HG02610 (cell line): ENCODE data around the gene KRTAP5-10.
"Not testable (repeated sequence)": the region's sequence is repeated elsewhere in the genome, so short reads cannot be mapped to it uniquely, and the experiment has no call there.

ENCODE experiments used
- ATAC-seq: cut with Tn5 transposase; IDR thresholded peaks from one replicate; pipeline ENCODE4 v1.9.1; 2021; ENCODE audit warnings: mild to moderate bottlenecking, moderate library complexity; ENCODE audit not compliant: unreplicated experiment

Gene KRTAP5-10

DNA sequence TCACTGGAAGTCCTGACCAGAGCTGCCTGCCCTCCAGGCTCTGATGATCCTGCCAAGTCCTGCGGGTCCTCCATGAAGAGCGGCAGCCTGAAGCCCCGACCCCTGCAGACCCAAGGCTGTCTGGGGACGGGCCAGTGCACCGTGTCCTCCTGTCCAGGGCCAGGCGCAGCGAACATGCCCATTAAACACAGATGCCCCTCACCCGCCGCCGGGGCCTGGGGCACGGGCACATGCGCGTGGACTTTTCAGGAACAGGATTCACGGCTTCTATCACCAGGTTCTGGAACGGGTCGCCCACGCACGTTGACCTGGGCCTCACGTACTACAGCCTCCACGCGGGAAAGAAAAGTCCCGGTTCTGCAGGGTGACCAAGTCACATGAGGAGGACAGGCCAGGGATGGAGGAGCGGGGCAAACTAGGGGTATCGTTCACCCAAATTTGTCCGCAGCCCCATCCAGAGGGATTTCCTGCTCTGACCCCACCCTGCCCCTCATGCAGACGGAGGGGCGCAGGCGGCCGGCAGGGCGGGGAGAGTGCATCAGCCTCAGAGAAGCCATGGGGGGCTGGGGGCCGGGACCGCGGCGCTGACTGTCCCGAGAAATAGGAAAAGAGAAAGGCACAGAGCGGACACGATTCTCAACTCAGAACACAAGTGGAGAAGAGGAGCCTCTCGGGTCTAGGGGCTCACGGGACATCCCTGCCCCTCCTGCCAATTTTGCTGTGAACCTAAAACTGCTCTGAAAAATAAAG is 5.9 kb downstream of the KRTAP5-10 start:
- not testable (repeated sequence) for ATAC-seq

DNA sequence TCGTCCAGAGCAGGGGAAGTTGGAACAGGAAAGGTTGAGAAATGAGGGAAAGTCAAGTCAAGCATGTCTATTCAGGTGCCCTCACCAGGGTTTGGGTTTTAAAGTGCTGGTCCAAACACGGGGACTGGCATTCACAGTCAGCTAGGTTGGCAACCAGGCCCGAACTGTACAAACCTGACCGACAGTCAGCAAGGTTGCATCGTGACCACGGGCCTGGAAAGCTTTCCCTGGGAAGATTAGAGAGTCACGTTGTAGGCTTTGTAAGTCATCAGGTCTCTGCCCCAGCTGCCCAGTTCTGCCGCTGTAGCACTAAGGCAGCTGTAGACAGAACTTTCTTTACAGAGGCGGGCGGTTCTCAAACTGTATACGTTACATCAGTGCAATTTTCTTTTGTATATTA is 7.4 kb downstream of the KRTAP5-10 start:
- no peak for ATAC-seq

DNA sequence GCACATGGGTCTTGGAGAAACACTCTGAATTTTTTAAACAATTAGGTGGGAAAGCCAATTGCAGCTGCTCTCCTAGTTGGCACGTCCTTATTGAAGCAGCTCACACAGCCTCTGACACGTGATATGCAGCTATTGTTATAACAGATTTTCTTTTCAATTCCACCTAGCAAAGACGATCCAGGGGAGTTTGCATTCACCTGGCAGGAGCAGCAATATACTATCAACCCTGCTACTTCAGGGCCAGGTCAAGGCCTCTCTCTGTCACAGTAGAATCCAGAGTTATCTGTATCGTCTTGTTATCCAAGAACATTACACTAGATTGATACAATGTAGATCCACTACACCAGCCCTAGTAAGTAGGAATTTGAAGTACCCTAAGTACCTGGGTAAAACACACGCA is 9.1 kb downstream of the KRTAP5-10 start:
- ATAC-seq: no peak

DNA sequence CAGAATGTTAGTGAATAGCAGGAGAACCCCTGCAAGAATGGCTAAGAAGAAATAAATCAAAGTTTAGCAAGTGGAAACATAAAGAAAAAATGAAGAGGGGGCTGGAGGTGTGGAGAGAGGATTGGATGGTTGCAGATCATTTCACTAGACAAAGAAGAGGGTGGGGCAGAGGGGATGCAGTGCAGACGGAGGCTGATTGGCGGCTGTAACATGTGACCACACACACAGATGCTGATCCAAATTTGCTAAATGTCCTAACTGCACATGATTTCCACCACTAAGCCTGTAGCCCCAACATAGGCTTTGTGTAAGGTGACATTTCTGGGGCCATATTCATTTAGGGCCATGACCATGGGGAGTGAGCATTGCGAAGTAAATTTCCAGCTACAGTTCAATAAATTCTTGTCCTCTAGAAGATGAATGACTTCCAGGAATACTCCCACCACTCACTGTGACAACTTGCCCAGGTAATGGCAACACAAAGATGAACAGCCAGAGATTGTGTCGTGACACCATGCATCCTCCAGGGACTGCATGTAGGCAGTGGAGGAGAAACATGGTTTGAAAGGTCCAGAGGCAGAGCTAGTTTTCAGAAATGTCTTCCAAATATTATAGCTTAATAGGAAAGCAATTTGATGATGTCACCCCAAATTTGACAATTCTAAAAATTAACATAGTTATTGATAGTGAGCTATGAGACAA is 10.5 kb downstream of the KRTAP5-10 start:
- ATAC-seq: no peak

DNA sequence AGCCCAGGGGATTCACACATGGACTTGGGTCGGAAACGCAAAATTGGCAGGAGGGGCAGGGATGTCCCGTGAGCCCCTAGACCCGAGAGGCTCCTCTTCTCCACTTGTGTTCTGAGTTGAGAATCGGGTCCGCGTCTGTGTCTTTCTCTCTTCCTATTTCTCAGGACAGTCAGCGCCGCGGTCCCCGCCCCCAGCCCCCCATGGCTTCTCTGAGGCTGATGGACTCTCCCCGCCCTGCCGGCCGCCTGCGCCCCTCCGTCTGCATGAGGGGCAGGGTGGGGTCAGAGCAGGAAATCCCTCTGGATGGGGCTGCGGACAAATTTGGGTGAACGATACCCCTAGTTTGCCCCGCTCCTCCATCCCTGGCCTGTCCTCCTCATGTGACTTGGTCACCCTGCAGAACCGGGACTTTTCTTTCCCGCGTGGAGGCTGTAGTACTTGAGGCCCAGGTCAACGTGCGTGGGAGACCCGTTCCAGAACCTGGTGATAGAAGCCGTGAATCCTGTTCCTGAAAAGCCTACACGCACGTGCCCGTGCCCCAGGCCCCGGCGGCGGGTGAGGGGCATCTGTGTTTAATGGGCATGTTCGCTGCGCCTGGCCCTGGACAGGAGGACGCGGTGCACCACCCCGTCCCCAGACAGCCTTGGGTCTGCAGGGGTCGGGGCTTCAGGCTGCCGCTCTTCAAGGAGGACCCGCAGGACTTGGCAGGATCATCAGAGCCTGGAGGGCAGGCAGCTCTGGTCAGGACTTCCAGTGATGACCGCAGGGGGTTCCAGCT is 11.5 kb downstream of the KRTAP5-10 start:
- not testable (repeated sequence) for ATAC-seq

DNA sequence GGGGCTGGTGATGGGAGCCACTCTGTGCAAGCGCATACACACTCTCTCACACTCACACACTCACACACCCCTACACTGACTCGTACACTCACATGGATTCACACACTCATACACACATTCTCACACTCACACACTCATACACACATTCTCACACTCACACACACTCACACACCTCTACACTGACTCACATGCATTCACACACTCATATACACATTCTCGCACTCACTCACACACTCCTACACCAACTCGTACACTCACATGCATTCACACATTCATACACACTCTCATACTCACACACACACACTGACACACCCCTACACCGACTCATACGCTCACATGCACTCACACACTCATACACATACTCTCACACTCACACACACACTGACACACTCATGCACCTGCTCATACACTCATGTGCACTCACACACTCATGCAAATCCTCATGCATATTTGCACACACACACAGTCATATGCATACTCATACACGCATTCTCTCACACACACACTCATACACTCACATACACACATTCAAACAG is 12.2 kb downstream of the KRTAP5-10 start:
- ATAC-seq: no peak

DNA sequence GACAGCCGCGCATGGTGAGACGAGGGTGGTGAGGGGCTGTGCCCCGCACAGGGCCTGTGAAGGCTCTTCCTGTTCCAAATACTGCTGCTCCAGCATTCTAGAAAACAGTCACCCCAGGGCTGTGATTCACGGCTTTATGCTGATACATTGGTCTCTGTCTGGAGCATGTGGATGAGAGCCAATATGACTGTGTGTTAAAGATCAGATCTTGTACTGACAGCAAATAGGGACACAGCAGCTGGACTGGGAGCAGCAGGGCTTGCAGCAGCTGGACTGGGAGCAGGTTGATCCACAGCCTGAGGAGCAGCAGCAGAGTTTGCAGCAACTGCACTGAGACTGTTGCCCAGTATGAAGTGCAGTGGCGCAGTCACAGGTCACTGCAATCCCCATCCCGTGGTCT is 14.2 kb downstream of the KRTAP5-10 start:
- not testable (repeated sequence) for ATAC-seq

DNA sequence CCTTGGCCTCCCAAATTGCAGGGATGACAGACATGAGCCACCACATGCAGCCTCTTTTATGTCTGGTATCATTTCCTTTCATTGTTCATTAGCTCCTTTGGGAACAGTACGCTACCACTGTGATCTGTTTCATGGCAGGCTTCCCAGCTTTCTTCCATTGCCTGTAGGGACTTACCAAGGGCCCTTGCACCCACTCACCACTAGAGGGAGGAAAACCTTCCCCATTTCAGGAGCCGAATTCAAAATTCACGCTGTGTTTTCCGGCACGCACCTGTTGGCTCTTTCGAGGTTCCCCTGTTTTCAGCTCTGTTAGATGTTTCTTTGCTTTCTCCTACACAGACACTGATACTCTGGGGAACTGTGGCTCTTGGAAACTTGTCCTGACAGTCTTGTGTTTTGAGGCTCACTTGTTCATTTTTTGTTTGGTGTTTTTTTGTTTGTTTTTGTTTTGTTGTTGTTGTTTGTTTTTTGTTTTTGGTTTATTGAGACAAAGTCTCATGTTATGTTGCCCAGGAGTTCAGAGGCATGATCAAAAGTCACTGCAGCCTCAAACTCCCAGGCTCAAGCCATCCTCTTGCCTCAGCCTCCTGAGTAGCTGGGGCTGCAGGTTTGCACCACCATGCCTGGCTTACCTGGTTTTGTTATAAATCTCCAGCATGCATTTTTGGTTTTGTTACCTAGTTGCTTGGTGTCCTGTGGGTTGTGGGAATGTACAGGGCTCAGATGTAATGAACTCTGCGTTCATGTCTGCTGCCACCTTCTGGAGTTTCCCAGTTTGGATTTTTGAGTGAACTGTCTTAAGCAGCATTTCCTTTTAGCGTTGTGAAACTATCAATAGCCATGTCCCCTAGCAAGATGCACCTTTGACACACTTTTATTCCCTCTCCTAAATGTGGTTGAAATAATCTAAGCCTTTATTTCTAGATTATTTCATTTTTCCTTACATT is 15.0 kb downstream of the KRTAP5-10 start:
- ATAC-seq: no peak

DNA sequence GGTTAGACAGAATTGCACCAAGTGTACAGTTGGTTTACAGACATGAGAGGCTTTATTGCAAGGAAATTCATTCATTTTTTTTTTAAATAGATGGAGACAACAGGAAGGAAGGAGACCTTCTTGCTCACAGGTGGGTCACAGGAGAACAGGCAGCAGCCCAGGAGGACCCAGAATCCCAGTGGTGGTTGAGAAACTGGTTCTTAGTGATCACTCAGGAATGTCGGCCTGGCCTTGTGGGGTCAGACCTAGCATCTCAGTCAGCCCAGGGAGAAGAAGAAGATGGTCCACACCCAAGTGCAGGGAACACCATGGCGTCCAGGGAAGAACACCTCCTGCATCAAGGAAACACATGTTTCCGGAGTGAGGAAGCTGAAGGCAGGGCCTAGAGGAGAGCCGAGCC is 16.5 kb downstream of the KRTAP5-10 start:
- no peak for ATAC-seq

DNA sequence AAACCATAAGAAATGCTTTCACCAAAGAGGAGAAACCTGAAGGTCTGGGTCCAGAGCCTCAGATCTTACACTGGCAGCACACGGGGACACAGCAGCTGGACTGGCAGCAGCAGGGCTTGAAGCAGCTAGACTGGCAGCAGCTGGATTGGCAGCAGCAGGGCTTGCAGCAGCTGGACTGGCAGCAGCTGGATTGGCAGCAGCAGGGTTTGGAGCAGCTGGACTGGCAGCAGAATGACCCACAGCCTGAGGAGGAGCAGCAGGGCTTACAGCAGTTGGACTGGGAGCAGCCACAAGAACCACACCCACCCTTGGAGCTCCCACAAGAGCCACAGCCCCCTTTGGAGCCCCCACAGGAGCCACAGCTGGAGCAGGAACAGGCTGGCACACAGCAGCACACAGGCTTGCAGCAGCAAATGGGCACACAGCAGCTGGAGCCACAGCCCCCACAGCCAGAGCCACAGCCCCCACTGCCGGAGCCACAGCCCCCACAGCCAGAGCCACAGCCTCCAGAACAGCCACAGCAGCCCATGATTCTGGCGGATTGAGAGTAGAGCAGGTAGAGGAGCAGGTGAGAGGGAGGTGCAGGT is 17.0 kb downstream of the KRTAP5-10 start, which contains the start of gene KRTAP5-11:
Gene KRTAP5-11, minus strand, starts transcription at position 567 of the 587 bp plus-strand sequence. Its CDS starts 38 bp downstream, at position 529.
- no peak for ATAC-seq

DNA sequence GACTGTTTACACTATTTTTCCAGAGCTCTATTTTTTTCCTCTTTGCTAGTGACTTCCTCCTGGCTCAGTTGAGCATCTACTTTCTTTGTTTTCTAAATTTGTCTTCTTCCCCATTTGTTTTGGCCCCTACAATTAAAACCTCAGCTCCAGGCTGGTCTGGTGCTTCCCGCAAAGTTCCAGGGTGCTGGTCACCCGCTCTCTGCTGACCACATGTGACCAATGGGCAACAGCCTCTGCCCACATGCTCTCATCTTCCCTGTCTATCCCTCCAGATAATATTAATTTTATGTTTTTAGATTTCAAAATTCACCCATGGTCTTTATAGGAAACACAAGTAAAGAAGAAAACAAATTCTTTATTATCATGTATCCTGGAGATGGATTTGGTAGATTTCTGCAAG is 17.6 kb downstream of the KRTAP5-10 start:
- not testable (repeated sequence) for ATAC-seq

DNA sequence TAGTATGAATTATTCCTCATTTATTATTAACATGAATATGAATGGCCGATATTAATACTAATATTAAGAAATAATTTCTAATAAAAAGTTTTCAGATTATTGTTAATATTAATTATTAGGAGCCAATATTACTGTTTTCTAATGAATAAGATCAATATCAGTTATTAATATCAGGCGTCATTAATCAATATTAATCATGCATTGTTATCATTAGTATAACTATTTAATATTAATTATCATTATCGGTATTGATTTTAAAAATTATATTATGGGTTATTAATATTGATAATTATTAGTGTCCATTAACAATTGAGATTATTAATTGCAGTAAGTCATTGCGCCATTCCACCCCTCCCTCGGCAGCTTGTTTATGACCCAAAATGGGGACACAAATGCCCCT is 20.3 kb downstream of the KRTAP5-10 start:
- not testable (repeated sequence) for ATAC-seq

DNA sequence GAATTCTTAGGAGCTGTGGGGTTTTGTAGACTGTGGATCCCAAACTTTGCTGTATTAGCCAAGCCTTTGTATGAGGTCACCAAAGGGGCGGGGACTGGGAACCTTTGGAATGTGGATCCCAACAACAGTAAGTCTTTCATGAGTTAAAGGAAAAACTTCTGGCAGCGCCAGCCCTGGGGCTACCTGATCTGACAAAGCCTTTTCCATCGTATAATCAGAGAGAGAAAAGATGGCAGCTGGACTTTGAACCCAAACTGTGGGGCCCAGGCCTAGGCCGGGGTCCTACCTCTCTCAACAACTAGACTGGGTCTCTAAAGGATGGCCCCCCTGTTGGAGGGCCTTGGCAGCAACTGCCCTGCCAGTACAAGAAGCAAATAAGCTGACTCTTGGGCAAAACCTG is 23.0 kb downstream of the KRTAP5-10 start:
- ATAC-seq: not testable (repeated sequence)

DNA sequence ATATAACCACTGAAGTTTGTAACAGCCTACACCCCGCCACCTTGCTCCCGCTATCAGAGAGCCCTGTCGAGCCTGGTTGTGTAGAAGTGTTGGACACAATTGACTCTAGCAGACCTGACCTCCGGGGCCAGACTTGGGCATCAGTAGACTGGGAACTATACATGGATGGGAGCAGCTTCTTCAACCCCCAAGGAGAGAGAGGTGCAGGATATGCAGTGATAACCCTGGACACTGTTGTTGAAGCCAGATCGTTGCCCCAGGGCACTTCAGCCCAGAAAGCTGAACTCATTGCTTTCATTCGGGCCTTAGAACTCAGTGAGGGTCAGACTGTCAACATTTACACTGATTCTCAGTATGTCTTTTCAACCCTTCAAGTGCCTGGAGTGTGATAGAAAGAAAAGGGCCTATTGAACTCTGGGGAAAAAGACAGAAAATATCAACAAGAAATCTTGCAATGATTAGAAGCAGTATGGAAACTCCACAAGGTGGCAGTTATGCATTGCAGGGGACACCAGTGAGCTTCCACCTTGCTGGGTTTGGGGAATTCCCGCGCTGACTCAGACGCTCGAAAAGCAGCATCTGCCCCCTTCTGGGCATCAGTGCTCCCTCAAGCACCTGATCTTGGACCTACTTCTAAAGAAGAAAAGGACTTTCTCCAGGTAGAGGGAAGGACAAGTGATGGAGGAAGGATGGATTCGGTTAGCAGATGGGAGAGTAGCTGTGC is 23.6 kb downstream of the KRTAP5-10 start:
- ATAC-seq: not testable (repeated sequence)

DNA sequence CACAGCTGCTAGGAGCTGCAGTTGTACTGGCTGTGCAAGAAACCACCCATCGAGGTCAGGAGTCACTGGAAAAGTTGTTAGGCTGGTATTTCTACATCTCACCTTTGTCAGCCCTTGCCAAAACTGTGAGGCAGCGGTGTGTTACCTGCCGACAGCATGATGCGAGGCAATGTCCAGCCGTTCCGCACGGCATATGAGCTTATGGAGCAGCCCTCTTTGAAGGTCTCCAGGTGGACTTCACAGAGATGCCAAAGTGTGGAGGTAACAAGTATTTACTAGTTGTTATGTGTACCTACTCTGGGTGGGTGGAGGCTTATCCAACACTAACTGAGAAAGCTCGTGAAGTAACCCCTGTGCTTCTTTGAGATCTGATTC is 24.2 kb downstream of the KRTAP5-10 start:
- ATAC-seq: not testable (repeated sequence)

DNA sequence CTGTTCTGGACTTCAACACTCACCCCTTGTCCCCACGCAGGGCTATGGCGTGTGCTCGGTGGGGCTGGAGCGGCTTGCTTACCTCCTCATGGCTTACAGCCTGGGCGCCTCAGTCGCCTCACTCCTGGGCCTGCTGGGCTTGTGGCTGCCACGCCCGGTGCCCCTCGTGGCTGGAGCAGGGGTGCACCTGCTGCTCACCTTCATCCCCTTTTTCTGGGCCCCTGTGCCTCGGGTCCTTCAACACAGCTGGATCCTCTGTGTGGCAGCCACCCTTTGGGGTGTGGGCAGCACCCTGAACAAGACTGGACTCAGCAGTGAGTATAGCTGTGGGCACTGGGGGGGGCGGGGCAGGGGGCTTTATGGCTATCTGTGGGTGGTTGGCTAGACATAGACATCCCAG is 37.9 kb downstream of the KRTAP5-10 start:
- not testable (repeated sequence) for ATAC-seq

DNA sequence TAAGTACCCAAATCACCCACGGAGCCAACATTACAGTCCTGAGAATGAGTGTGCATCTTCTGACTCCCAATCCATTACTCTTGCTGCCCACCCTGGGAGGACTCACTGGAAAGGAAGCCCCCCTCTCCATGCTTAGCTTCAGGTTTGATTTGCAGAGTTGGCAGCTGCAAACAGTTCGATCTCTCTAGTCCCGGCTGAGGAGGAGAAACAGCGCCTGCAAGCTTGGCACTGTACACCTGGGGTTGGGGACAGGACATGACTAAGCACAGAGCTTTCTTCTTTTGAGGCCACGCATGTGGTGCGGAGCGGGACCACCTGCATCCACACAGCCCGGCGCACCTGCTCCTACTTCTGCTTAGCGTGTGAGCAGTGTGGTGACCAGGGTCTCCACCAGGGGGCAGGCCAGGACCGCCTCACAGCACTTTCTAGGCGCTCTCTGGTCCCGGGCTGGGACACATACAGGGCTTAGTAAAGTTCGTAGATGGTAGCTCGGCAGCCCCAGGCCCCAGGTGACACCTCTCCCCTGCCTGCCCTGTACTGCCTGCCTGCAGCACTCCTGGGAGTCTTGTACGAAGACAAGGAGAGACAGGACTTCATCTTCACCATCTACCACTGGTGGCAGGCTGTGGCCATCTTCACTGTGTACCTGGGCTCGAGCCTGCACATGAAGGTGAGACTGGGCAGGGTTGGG is 39.6 kb downstream of the KRTAP5-10 start:
- not testable (repeated sequence) for ATAC-seq

DNA sequence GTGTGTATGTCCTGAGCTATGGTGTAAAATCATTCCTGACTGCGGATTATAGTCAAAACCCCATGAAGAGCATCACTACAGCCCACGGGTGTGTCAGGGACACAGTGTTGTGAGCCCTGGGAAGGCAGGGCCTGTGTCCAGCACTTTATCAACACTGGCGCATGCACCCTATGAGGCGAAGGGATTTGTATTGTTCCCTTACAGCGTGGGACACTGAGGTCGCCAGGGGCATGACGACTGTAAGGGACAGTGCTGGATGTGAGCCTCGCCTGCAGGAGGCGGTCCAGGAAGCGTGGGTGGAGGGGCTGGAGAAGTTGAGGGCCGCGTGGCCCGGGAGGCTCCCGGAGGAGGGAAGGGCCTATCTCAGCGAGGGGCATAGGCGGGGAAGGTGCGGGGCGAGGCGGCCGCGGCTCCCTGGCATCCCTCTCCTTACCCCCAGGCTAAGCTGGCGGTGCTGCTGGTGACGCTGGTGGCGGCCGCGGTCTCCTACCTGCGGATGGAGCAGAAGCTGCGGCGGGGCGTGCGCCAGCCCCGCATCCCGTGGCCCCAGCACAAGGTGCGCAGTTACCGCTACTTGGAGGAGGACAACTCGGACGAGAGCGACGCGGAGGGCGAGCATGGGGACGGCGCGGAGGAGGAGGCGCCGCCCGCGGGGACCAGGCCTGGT is 41.6 kb downstream of the KRTAP5-10 start:
- not testable (repeated sequence) for ATAC-seq
